ENCODE results near the gene CALHM6. TPM values are rescaled to one million over a fixed set of nuclear protein-coding genes. Genes with fewer than 3 reads are reported as not detected.

Gene CALHM6
- total and polyA plus RNA-seq, 2 donors (not counting 1 experiment from before 2014, with no cell fraction given): 30.6 to 68.4 TPM

DNA sequence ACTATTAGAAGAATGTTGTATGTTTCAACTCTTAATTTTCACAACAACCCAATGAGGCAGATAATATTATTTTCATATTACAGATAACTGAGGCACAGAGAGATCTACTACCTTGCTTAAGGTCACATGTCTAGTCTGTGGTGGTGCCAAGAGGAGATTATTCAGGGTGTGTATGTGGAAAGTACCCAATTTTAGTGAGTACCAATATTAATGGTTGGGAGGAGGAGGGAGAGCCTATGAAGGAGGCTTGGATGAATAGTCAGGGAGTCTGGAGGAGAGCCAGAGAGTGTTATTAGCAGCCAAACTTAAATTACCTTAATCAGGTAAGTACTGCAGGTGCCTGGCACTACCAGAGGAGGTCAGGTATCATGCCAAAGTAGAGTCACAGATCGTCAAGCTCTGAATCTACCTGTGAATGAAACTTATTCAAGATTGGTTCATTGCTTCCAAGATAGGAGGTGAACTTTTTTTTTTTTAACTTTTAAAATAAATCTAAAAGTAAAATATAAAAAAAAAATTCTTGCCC lies 10.9 kb upstream of the CALHM6 start:
- whole genome bisulfite sequencing (ENCODE audit: insufficient coverage): no CpG with 5 or more reads among the region's 1 CpG
- no peaks in the 10 kb centered on the region for H3K27me3 ChIP-seq (replicated peaks in 1 of 4; ENCODE audit: control extremely low read depth in 1 of 4, control insufficient read depth in 3 of 4, insufficient read depth in 4 of 4, low read length in 3 of 4)
- peaks cover 20 to 26% of the 10 kb centered on the region in 2 donors for H3K4me1 ChIP-seq (ENCODE audit: control insufficient read depth in 2 of 2, insufficient read depth in 2 of 2, low read length in 2 of 2)
- no peak overlapping the region for H3K27ac Mint-ChIP-seq
- ChIA-PET POLR2A (interaction anchor here (0.7 kb wide), 1 partner anchor 64 kb away, joined by 5 read pairs; no protein-coding TSS in a partner anchor), CTCF (interaction anchor here (1.0 to 1.9 kb wide), 6 partner anchors 10 to 233 kb away, joined by 3 to 10 read pairs (median 4); partner anchors contain the start of gene DSE)
- intact Hi-C loops (cut with micrococcal nuclease): no loop called here
- no peak overlapping the region for H2AFZ ChIP-seq (ENCODE audit: insufficient read depth, low read depth, low read length, poor library complexity, severe bottlenecking)
- TF ChIP-seq EZH2 (IDR thresholded peaks at IDR 0.05; ENCODE audit: borderline replicate concordance, insufficient read depth, low read depth, low read length, poor library complexity, severe bottlenecking): no peak
- TF ChIP-seq, protein P1, sequence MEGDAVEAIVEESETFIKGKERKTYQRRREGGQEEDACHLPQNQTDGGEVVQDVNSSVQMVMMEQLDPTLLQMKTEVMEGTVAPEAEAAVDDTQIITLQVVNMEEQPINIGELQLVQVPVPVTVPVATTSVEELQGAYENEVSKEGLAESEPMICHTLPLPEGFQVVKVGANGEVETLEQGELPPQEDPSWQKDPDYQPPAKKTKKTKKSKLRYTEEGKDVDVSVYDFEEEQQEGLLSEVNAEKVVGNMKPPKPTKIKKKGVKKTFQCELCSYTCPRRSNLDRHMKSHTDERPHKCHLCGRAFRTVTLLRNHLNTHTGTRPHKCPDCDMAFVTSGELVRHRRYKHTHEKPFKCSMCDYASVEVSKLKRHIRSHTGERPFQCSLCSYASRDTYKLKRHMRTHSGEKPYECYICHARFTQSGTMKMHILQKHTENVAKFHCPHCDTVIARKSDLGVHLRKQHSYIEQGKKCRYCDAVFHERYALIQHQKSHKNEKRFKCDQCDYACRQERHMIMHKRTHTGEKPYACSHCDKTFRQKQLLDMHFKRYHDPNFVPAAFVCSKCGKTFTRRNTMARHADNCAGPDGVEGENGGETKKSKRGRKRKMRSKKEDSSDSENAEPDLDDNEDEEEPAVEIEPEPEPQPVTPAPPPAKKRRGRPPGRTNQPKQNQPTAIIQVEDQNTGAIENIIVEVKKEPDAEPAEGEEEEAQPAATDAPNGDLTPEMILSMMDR (IDR thresholded peaks at IDR 0.05): no peak
- H3K4me1 Mint-ChIP-seq: peaks cover 33% of the 10 kb centered on the region
- no peaks in the 10 kb centered on the region for H3K27me3 Mint-ChIP-seq
- no peaks in the 10 kb centered on the region for H3K9me3 Mint-ChIP-seq (ENCODE audit: insufficient read depth)
- no peak overlapping the region for H3K9ac ChIP-seq (ENCODE audit: low read length)
- no peaks in the 10 kb centered on the region for H3K9me3 ChIP-seq (ENCODE audit: control extremely low read depth in 1 of 3, control insufficient read depth in 2 of 3, insufficient read depth in 1 of 3, low read length in 2 of 3)
- no peak overlapping the region for H3K4me3 Mint-ChIP-seq
- H3K27ac ChIP-seq (ENCODE audit: low read length in 2 of 2): no peak overlapping the region
- no peak overlapping the region for H3K4me3 ChIP-seq (ENCODE audit: control extremely low read depth in 1 of 5, extremely low read depth in 1 of 5, insufficient read depth in 1 of 5, low read depth in 2 of 5, low read length in 4 of 5)
- ATAC-seq (ENCODE audit: low read depth) (no peak), DNase-seq (no peak)
- no peaks in the 10 kb centered on the region for H4K20me1 ChIP-seq (ENCODE audit: control insufficient read depth, insufficient read depth, low read length, poor library complexity, severe bottlenecking)
- no peaks in the 10 kb centered on the region for H3K36me3 ChIP-seq (replicated peaks in 1 of 2; ENCODE audit: control extremely low read depth in 1 of 2, control insufficient read depth in 1 of 2, extremely low read depth in 1 of 2, insufficient read depth in 2 of 2, low read length in 1 of 2)
- H3K79me2 ChIP-seq (ENCODE audit: control insufficient read depth, insufficient read depth, low read length): no peaks in the 10 kb centered on the region
- no peak overlapping the region for H3K4me2 ChIP-seq (replicated peaks; ENCODE audit: low read depth, low read length, poor library complexity, severe bottlenecking)
